HEK293T (cell line): ENCODE data around the gene CCDC33.

ENCODE experiments used
- ARNT ChIP-seq: fragments of 450-650 bp; IDR thresholded peaks from 2 replicates; pipeline ENCODE4 v1.6.1; 2017; ENCODE audit warnings: mild to moderate bottlenecking
- BHLHE40 ChIP-seq: fragments of 450-650 bp; IDR thresholded peaks from 2 replicates; pipeline ENCODE4 v1.6.1; 2016; ENCODE audit warnings: mild to moderate bottlenecking, moderate library complexity, borderline replicate concordance
- ELF4 ChIP-seq: fragments of 450-650 bp; IDR thresholded peaks from 2 replicates; pipeline ENCODE4 v1.6.1; 2017; ENCODE audit warnings: antibody characterized with exemption
- FOXA1 ChIP-seq: fragments of 450-650 bp; IDR thresholded peaks from 2 replicates; pipeline ENCODE4 v1.6.1; 2016; ENCODE audit warnings: mild to moderate bottlenecking
- FOXM1 ChIP-seq: fragments of 450-650 bp; IDR thresholded peaks from 2 replicates; pipeline ENCODE4 v1.6.1; 2017; ENCODE audit warnings: mild to moderate bottlenecking, borderline replicate concordance
- HDGF ChIP-seq: fragments of 450-650 bp; IDR thresholded peaks from 2 replicates; pipeline ENCODE4 v1.6.1; 2017; ENCODE audit warnings: antibody characterized with exemption, borderline replicate concordance
- PKNOX1 ChIP-seq: fragments of 450-650 bp; IDR thresholded peaks from 2 replicates; pipeline ENCODE4 v1.6.1; 2016
- SP1 ChIP-seq: fragments of 450-650 bp; IDR thresholded peaks from 2 replicates; pipeline ENCODE4 v1.6.1; 2017
- SUZ12 ChIP-seq: fragments of 450-650 bp; IDR thresholded peaks from 2 replicates; pipeline ENCODE4 v1.6.1; 2016; ENCODE audit warnings: mild to moderate bottlenecking
- TARDBP ChIP-seq: fragments of 450-650 bp; IDR thresholded peaks from 2 replicates; pipeline ENCODE4 v1.6.1; 2016

GRCh38 chr15:74233851-74234597 lies 2.1 kb upstream of the CCDC33 start:
- TF ChIP-seq TARDBP, result no peak
- TF ChIP-seq ARNT, result no peak
- no peak for TF ChIP-seq HDGF
- TF ChIP-seq ELF4, result no peak
- no peak for TF ChIP-seq SP1
- no peak for TF ChIP-seq FOXA1
- no peak for TF ChIP-seq BHLHE40
- no peak for TF ChIP-seq SUZ12
- no peak for TF ChIP-seq PKNOX1
- TF ChIP-seq FOXM1, result no peak
